IPS-NIHi7 (cell line): ENCODE measurements around the gene ULK4.
"Not testable (repeated sequence)": the region's sequence is repeated elsewhere in the genome, so short reads cannot be mapped to it uniquely, and the experiment has no call there.

Source experiments
- DNase-seq: peaks from one replicate; pipeline ENCODE4 v3.0.0; 2012; ENCODE audit warnings: mixed read lengths; ENCODE audit errors: extremely low spot score

Gene ULK4

GRCh38 chr3:41872157-41872556 lies 89.7 kb downstream of the ULK4 start:
- DNase-seq: no peak

GRCh38 chr3:41867533-41867932 lies 94.4 kb downstream of the ULK4 start:
- no peak for DNase-seq

- DNase-seq: no peak
These were observed 95.6 kb downstream of the ULK4 start for GRCh38 chr3:41866298-41866697.

GRCh38 chr3:41863024-41863423 lies 98.9 kb downstream of the ULK4 start:
- DNase-seq: peak; percentile 27

GRCh38 chr3:41860489-41860888 lies 101.4 kb downstream of the ULK4 start:
- DNase-seq: not testable (repeated sequence)

- no peak for DNase-seq
These were observed 106.9 kb downstream of the ULK4 start for GRCh38 chr3:41854956-41855355.

GRCh38 chr3:41853540-41854196 lies 108.2 kb downstream of the ULK4 start:
- DNase-seq: no peak

GRCh38 chr3:41848753-41849574 lies 112.9 kb downstream of the ULK4 start:
- no peak for DNase-seq

- DNase-seq: no peak
These were observed 114.2 kb downstream of the ULK4 start for GRCh38 chr3:41847679-41848078.

GRCh38 chr3:41846850-41847249 lies 115.1 kb downstream of the ULK4 start:
- DNase-seq: no peak

- no peak for DNase-seq
These were observed 116.1 kb downstream of the ULK4 start for GRCh38 chr3:41845826-41846225.

- not testable (repeated sequence) for DNase-seq
These were observed 117.6 kb downstream of the ULK4 start for GRCh38 chr3:41844256-41844655.

- not testable (repeated sequence) for DNase-seq
These were observed 120.8 kb downstream of the ULK4 start for GRCh38 chr3:41840936-41841668.

- DNase-seq: no peak
These were observed 125.4 kb downstream of the ULK4 start for GRCh38 chr3:41836360-41837134.

GRCh38 chr3:41833628-41834027 lies 128.3 kb downstream of the ULK4 start:
- no peak for DNase-seq

- peak; percentile 18 for DNase-seq
These were observed 142.7 kb downstream of the ULK4 start for GRCh38 chr3:41819236-41819635.

GRCh38 chr3:41808618-41809017 lies 153.3 kb downstream of the ULK4 start:
- no peak for DNase-seq

- no peak for DNase-seq
These were observed 153.8 kb downstream of the ULK4 start for GRCh38 chr3:41808152-41808551.

- DNase-seq: no peak
These were observed 166.9 kb downstream of the ULK4 start for GRCh38 chr3:41794748-41795589.

- DNase-seq: no peak
These were observed 169.1 kb downstream of the ULK4 start for GRCh38 chr3:41792806-41793205.

GRCh38 chr3:41769106-41769505 lies 192.8 kb downstream of the ULK4 start:
- DNase-seq: no peak
